GM21723 (cell line): ENCODE results near the gene MED26.

Experiments used
- ATAC-seq: cut with Tn5 transposase; IDR thresholded peaks from one replicate; pipeline ENCODE4 v1.9.1; 2021; ENCODE audit warnings: mild to moderate bottlenecking, moderate library complexity; ENCODE audit not compliant: unreplicated experiment

Gene MED26

DNA sequence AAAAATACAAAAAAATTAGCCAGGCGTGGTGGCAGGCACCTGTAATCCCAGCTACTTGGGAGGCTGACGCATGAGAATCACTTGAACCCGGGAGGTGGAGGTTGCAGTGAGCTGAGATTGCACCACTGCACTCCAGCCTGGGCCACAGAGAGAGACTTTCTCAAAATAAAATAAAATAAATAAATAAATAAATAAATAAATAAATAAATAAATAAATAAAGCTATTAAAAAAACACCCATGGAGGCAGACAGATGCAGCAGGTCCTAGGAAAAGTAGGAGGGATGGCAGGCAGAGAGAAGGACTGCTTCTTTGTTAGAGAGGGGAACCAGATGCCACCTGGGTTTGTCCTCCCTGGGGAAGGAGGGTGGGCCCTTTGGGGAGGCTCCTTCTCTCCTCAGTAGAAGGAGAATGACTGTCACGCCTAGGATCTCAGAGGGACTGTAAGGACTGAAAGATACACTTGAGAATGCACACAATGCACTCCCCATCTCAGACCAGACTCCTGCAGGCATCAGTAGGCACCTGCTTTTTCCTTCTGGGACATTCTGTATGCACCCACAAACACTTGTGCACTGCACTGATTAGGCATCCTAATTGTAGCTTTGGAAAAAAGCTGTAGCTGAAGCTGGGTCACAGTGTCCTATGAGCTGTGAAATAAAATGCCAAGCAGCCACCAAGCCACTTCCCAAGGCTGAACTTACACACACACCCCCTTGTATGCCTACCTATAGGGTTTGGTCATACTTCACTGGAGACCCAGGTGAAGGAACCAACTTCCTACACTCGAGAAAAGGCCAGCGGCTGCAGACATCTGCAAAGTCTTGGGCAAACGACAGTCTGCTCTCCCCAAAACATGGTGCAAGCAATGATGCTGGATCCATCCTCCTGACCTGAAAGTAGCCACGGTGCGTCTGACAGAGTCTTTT lies 36.9 kb downstream of the MED26 start:
- no peak for ATAC-seq

DNA sequence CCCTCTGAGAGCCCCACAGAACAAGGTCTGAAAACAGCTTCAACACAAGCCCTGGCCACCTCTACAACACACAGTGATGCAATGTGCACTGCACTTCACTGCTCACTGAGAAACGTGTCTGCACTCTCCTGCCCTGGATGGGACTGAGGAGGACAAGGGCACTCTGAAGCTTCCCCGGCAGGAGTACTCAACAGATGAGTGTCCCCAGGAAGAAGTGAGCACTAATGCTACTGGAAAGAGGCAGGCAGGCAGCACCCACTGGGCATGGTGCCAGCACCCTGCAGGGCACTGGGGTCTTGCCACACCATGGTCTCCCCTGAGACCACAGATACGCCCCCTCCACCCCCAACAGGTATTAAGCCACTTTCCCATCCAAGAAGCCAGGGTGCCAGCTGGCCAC lies 38.1 kb downstream of the MED26 start:
- ATAC-seq = no peak

DNA sequence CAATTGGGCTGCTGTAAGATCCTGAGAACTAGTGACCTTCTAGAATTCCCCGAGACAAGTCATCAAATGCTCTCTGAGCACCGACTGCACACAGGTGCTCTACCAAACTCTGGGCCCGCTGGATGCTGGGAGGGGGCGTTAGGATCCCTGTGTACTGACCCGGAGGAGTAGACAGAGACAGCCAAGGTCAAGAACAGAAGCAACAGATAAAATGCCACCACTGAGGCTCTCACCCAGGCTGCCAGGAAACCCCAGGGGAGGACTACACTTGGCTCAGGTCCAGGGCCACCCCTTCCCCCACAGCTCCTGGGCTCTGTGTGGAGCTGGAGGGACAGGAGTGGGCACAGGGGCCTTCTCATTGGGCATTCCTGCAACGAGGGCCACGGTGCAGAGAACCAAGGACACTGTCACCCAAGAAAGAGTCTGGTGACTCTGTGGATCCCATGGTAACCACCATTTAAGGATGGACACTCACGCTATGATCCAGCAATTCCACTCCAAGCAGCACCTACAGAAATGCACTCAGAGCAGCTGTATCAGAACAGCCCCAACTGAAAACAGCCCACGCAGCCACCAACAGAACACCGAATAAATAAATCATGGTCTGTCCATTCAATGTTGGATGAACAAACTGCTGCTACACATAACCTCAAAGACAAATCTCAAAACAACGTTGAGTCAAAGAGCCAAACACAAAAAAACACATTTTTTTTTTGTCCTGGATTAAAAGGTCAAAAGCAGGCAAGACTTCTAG lies 39.0 kb downstream of the MED26 start:
- peak; percentile 9 for ATAC-seq

DNA sequence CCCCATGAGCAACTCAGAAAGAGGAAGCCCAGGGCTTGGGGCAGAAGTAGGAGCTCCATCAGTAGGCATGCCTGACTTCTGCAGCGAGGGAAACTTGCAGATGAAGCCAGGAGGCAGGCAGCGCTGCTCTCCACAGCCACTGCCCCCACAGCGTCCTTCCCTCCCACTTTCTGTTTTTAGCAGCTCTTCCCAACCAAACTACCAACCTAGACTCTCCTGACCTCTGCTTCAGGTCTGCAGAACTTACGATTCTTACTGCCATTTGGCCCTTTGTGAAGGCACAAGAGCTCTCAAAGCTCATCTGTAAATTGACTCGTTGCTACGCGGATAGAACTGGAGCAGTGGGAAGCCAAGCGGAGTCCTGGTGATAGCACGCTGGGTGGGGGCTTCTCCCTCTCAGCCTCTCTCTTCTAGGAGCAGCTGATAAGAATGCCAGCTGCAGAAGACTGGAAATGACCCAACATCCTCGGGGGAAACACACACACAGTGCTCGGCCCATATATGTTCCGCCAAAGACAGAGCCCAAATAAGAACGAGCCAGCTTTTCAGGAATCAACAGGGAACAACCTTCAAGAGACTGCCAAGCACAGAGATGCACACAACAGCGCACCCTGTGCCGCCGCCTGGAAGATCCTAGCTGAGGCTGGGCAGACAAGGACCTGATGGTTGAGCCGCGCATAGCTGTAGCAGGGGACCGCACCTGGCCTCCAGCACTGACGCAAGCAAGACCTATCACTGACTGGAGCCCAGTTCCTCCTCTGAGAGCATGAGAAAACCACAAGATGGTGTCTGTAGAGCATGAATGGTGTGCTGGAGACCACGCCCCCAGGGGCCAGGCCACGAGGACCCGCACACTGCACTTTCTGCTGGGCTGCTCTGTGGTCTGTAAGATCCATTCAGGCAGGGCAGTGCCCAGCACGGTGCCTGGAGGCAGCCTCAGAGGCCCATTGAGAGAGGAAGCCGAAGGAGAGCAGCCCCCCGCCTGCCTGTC lies 39.9 kb downstream of the MED26 start:
- ATAC-seq = peak; percentile 47

DNA sequence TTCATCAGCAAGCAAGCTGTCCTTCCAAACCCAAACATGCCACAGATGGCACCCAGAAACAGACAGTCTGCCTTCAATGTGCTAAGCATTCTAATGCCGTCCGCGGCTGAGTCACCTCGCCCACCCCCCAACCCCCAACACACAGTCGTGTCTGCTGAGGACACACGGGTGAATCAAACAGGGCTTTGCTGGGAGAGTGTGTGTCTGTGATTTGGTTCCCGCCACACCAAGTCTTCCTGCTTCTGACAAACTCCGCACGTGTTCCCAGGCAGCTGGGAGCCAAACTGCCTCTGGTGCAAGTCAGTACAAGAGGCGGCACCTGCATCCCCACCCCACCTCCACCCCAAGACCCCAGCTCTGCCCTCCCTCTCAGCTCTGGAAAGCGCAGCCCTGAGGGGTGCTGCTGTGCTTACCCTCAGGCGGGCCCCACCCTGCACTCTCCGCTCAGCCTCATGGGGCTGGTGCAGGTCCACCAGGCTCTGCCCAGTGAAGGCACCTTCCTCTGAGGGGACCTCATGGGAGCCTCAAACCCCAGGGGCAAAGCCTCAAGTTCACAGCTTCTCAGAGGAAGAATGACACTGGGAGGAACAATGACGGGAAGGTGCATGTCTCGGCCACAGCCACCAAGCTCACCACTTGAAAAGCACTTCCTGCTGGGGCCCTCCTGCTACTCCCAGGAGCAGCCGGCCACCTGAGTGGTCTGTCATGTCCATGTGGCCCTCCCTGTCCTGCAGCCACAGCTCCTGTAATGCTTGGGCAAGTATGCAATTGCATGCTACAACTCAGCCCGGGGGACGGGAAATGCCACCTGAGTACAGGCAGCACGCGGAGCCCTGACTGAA lies 40.8 kb downstream of the MED26 start:
- ATAC-seq = no peak

DNA sequence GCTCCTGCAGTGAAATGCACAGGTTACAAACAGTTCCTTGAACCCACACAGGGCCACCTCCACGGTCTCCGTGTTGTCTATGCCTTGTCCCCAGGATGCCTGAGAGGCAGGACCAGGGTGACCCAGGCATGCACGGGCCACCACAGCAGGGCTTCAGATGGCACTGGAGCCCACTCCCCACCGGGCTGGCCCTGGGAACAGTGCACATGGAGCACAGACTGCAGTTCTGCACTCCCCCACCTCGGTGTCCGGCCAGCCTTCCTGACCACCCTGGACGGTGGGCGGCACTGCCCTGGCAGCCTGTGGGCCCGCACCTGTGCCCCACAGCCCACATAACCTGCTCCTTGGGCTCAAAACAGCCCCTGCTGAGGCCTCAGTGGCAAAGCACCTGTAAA lies 41.5 kb downstream of the MED26 start:
- ATAC-seq = no peak

DNA sequence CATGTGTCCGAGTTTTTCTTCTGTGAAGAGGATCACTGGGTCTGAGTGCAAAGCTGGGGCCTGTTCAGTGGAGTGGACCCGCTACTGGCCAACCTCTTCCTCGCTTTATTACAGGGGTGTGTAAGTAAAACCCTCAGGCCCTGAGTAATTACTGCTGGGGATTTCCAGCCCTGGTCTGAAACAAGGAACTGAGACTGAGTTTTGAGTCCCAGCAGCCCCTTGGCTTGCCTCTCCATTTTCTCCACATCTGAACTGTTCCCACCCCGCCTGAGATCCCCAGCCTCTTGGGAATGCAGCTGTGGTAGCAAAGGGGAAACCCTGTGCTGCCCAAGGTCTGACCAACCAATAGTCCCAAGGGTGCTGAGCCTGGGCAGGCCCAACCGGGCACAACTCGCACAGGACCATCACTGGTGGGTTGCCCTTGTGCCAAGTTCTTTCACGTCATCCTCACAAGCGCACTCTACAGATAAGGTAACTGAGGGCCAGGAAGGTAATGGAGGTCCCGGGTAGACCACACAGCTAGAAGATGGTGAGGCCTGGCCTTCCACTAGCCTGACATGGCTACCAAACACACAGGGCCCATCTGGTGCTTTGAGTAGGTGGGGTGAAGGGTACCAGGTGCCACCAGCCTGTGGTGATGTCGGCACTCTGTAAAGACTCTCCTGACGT lies 42.1 kb downstream of the MED26 start:
- peak; percentile 36 for ATAC-seq

DNA sequence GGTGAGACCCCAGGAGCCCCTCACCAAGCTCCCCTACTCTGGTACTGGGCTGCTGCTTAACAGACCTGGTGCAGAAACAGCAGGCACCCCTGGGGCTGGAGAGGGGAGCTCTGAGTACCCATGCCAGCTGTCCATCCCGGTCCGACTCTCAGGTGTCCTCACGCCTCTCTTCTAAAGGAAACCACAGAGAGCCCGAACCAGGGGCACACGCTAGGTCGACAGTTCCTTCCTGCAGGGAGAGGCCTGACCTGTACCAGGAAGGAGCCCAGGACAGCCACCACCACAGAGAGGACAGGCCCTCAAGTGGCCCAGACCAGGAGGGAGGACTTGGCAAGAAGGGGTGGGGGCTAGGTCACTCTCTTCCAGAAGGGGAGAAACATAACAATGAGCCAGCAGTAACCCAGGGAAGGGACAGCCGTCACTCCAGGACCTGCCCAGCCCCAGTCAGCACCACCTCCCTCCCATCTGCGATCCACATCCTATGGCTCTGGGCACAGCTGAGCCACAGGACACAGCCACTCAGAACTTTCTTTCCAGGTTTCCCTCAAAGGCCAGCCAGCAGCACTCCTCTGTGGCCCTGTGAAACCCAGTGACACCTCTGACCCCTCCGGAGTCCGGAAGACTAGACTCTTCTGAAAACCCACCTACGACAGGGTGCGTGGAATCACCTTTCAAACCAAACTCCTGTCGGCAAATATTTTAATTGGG lies 42.8 kb downstream of the MED26 start:
- no peak for ATAC-seq

DNA sequence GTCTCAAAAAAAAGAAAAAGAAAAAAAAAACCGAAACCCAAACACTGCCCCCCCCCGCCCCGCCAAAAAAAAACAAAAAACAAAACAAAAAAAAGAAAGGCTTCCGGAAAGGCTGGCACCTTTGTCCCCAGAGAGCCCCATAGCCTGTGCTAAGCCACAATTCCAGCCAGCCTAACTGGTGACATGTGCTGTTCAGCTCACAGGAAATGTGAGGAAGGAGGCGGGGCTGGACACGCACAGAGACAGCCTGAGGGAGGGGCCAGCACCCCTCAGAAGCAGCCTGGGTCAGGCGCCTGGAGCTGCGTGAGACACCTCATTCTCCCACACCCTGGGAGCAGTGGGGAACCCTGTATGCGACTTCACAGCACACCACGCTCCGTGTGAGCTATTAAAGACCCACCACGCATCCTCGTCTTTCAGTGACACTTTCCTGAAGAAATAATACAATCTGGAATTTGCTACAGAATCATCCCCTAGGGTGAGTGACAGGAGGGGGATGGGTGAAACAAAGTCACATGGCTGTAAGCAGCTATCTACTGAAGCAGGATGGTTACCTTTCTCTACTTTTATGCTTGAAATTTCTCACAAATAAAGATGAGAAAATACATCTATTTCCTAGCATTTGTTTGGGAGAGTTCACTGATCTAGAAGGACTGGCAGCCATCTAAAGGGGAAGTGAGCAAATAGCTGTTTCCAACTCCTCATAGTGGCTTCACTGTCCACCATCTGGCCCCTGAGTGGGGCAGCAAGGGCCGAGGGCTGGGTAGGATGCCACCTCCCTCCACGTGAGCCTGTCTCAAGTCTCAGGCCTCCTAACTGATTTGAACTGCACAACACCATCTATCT lies 43.5 kb downstream of the MED26 start:
- peak; percentile 43 for ATAC-seq

DNA sequence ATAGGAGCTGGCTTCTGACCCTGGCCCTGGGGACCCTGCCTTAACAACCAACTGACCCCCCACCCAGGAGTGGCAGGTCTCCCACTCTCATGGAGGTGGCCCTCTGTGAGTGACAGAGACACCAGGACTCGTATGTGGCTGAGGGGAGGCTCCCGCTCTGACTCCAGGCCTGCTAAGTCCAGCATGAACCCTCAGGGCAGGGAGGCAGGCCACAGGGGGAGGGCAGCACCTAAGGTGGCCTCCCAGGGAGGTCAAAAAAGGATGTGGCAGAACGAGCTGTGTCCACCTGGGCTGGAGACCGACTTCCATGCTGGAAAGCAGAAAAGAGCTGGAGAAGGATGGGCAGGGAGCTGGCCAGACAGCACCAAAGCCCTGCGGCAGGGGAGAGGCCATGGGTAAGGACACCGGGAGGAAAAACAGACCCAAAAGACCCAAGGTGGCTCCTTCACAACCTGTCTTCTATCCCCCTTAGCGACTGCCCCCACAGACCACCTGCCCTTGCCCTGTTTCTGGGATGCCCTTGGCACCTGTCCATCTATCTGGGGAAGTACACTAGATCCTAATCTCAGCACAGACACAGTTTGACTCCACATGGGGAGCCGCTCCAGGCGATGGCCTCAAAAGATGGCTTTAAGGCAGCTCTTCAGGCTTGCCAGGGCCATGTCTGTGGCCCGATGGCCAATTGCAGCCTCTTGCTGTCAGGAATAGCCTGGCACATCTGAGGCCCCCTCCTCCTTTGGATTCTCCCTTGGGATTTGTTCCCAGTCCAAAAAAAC lies 45.3 kb downstream of the MED26 start:
- ATAC-seq = no peak

DNA sequence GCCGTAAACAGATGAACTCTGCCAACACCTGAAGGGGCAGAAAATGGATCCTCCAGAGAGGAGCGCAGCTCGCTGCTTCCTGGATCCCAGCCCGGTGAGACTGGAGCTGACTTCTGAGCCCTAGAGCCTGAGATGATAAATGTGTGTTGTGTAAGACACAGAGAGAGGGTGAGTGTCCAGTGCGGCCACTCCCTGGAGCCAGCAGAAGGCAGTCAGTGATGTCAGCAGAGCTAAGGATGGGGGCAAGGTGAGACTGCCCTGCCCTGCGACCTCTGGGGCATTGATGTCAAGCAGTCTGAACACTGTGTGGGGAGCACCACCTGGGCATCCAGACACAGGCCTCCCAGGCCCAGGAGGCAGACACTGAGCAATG lies 46.0 kb downstream of the MED26 start:
- no peak for ATAC-seq

DNA sequence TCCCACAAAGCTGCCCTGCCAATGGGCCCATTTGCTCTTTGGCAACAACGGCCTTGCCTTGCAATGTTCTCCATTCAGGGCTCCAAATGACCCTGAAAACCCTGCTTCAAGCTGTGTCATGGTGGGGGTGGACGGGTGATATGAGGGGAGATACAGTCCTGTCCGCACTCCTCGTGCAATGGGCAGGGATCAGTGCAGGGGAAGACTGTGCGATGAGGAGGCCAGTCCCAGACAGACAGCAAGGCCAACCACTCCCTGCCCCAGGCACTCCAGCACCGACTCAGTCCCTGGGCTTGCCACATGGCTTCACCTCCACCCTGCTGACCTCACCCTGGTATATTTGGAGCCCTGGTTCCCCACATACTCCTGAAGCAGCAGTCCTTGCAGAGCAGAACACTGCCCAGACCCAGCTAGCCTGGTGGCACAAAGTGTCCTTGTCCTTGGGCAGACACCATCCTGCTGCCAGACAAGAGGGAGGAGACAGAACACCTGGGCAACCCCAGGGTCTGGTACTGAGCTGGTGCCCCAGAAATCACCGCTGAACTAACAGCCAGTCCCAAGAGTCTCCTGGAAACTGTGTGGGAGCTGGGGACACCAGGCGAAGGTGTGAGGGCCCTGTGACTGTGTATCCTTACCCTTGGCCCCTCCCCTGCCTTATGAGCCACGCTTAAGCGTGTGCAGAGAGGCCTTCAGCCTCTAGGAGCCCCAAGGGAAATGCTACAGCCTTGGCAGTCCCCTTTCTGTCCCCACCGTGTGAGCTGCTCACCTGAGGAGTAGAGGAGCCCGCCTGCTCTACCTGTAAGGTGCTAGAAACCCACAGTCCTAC lies 46.6 kb downstream of the MED26 start:
- no peak for ATAC-seq

DNA sequence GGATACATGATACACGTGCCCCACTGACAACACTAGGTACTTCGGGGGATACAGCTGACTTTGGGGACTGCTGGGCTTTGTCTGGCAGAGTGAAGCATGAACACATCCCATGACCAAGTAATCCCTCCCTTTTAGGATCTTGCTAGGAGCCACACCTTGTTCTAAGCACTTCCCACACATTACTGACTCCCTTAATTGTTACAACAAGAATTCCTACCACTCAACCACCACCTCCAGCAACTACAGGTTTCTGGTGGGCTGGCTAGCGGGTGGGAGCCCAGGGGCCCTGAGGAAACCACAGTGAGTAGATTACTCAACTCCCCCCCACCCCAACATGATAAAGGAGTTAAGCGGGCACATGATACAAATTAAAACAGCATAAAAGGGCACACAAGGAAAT lies 48.6 kb downstream of the MED26 start:
- ATAC-seq = no peak

DNA sequence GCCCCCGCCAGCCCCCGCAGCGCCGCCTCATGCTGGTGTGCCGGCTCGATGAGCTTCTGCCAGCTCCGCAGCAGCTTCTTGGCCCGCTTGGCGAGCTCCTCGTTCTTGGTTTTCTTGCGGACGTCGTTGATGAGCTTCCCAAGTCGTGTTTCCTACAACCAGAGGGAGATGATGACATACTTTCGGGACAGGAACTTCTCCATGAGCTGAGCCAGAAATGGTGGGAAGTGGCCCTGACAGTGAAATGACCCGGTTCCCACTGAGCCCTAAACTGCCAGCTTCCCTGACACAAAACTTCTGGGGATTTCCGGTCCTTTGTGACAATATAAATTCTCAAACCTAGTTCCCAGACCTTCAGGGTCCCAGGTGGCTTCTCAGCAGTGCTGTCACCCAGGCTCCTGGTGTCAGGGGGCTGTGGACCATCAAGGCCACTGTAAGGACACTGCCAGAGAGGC lies 50.4 kb downstream of the MED26 start:
- no peak for ATAC-seq

DNA sequence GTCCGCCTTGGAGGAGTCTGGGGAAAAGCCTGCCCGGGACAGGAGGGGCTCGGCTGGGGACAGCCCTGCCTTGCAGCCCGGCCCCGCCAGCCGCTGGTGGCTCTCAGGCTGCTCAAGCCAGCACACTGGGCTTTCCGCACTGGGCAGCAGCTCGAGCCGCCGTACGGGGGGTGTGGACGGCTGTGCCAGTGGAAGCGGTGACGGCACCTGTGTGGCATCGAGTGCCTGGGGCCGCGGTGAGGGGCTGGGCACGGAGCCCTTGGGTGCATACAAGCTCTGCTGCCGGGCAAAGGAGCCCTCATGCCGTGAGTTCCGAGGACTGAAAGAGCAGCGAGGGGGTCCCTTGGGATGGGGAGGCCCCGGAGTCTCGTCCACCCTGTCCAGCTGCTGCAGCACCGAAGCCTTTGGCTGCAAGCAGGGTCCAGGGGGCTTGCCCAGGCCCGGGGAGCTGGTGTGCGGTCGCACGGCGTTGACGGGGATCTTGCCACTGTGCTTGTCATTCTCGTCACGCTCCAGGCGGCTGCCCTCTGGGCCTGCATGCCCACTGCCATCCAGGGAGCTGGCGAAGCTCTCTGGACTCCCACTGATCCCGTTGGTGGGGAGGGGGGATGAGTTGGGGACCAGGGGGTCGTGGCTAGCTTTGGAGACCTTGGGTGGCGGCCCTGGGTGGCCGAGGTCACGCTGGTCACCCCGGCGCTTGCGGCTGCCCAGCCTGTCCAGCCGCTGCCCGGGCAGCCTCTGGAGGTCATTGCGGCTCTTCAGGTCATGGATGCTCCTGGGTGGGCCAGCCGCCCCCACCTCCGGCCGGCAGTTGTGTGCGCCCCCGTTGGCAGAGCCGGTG lies 51.1 kb downstream of the MED26 start:
- no peak for ATAC-seq
